GM12878 (cell line): ENCODE measurements around the gene KAT2A. TPM values are rescaled to one million over a fixed set of nuclear protein-coding genes. Genes with fewer than 3 reads are reported as not detected.

Experiments used
- NR2C1 ChIP-seq: fragments of 450-650 bp; IDR thresholded peaks from 2 replicates; pipeline ENCODE4 v1.6.1; 2017; ENCODE audit warnings: antibody characterized with exemption, mild to moderate bottlenecking, moderate library complexity
- SMARCA5 ChIP-seq: fragments of 450-650 bp; IDR thresholded peaks from 2 replicates; pipeline ENCODE4 v1.6.1; 2017; ENCODE audit warnings: mild to moderate bottlenecking
- polyA plus RNA-seq, 11 experiments: library from polyadenylated mRNA; depleted of rRNA in 4 of 11; unstranded in 6 of 11; stranded (reverse) in 5 of 11; fragments of >200 nt; fragmentation: Nextera tagmentation in 4 of 11; fragmentation: Illumina TruSeq in 1 of 11; extraction: Ambion mirVana in 4 of 11; extraction: Trizol in 1 of 11; gene quantifications; 1 replicate in 1 of 11; 2 replicates in 10 of 11; pipeline versions ENCODE4 v1.2.1 to v1.2.3, GENCODE V29; 2011 to 2016; ENCODE audit warnings: inconsistent platforms in 2 of 11, missing spikeins in 2 of 11, low read depth in 1 of 11
- total RNA-seq, 4 experiments: library from RNA; depleted of rRNA in 3 of 4; stranded (reverse); fragments of >200 nt in 3 of 4; fragmentation: Illumina TruSeq in 1 of 4; extraction: Trizol in 1 of 4; gene quantifications; 2 replicates each; pipeline versions ENCODE4 v1.2.1 to v1.2.3, GENCODE V29; 2013 to 2021
- TF ChIP-seq, protein P1 (sequence below): fragments of 450-650 bp; formaldehyde crosslinking; IDR thresholded peaks from 2 replicates; pipeline ENCODE4 v1.5.0; 2022; ENCODE audit warnings: mild to moderate bottlenecking, missing genetic modification characterization
- TF ChIP-seq, protein P2 (sequence below): IDR thresholded peaks from 2 replicates; pipeline ENCODE4 v1.6.1; 2012; ENCODE audit warnings: mild to moderate bottlenecking, low read depth, low read length

Gene KAT2A
- total and polyA plus RNA-seq, 10 of the 15 experiments (the other 5 are each of a cell fraction or from before 2014, with no cell fraction given) = 0.85 to 47.5 (median 14.6) TPM

DNA sequence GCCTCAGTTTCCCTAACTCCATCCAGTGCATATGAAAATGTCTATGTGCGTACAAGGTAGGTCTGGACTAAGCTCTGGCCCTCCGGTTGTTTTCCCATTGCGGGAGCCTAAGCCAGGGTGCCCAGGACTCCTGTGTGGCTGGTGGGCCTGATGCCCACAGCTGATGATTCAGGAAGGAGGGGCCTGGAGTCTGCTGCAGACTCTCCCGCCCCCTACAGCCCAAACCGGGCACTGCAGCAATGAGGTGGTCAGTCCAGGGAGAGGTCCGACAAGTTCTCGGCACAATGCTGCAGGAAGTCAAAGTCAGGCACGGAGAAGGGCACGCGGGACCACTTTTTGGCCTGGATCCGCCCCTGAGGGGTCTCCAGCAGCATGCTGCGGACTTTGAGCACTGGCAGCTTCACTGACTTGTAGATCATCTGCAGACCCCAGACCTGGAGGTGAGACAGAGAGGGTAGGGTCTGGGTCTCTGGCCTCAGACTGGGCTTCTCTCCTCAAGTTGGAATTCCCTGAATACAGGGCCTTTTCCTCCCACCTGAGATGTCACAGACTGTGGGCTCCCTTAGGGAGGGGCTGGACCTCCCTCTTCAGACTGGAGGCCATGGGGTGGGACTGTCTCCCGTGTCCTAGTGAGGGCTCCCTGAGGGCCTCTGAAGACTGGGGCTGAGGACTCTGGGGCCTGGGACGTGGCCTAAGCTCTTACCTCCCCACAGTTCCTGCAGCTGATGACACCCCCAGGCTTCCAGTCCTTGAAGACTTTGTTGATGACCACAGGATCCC, 19.5 kb downstream of the KAT2A start (continued):
- TF ChIP-seq, protein P1, sequence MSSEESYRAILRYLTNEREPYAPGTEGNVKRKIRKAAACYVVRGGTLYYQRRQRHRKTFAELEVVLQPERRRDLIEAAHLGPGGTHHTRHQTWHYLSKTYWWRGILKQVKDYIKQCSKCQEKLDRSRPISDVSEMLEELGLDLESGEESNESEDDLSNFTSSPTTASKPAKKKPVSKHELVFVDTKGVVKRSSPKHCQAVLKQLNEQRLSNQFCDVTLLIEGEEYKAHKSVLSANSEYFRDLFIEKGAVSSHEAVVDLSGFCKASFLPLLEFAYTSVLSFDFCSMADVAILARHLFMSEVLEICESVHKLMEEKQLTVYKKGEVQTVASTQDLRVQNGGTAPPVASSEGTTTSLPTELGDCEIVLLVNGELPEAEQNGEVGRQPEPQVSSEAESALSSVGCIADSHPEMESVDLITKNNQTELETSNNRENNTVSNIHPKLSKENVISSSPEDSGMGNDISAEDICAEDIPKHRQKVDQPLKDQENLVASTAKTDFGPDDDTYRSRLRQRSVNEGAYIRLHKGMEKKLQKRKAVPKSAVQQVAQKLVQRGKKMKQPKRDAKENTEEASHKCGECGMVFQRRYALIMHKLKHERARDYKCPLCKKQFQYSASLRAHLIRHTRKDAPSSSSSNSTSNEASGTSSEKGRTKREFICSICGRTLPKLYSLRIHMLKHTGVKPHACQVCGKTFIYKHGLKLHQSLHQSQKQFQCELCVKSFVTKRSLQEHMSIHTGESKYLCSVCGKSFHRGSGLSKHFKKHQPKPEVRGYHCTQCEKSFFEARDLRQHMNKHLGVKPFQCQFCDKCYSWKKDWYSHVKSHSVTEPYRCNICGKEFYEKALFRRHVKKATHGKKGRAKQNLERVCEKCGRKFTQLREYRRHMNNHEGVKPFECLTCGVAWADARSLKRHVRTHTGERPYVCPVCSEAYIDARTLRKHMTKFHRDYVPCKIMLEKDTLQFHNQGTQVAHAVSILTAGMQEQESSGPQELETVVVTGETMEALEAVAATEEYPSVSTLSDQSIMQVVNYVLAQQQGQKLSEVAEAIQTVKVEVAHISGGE (CRISPR knock-in tag) = no peak
- peak; percentile 33; the same call in 1 of the 2 replicates for TF ChIP-seq SMARCA5
- no peak for TF ChIP-seq NR2C1
- TF ChIP-seq, protein P2, sequence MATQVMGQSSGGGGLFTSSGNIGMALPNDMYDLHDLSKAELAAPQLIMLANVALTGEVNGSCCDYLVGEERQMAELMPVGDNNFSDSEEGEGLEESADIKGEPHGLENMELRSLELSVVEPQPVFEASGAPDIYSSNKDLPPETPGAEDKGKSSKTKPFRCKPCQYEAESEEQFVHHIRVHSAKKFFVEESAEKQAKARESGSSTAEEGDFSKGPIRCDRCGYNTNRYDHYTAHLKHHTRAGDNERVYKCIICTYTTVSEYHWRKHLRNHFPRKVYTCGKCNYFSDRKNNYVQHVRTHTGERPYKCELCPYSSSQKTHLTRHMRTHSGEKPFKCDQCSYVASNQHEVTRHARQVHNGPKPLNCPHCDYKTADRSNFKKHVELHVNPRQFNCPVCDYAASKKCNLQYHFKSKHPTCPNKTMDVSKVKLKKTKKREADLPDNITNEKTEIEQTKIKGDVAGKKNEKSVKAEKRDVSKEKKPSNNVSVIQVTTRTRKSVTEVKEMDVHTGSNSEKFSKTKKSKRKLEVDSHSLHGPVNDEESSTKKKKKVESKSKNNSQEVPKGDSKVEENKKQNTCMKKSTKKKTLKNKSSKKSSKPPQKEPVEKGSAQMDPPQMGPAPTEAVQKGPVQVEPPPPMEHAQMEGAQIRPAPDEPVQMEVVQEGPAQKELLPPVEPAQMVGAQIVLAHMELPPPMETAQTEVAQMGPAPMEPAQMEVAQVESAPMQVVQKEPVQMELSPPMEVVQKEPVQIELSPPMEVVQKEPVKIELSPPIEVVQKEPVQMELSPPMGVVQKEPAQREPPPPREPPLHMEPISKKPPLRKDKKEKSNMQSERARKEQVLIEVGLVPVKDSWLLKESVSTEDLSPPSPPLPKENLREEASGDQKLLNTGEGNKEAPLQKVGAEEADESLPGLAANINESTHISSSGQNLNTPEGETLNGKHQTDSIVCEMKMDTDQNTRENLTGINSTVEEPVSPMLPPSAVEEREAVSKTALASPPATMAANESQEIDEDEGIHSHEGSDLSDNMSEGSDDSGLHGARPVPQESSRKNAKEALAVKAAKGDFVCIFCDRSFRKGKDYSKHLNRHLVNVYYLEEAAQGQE = no peak
- TF ChIP-seq, all 136 proteins: peak for 6
